Central memory CD8-positive, alpha-beta T cell (primary cell): ENCODE measurements around the gene TMEM63A.
"Not testable (repeated sequence)": the region's sequence is repeated elsewhere in the genome, so short reads cannot be mapped to it uniquely, and the experiment has no call there.

Experiments
- ATAC-seq: fragments of 150-1000 bp; cut with Tn5 transposase; replicated peaks from 2 replicates; pipeline ENCODE4 v1.10.0; 2022; ENCODE audit warnings: mild to moderate bottlenecking, moderate FRiP score, moderate number of reproducible peaks; ENCODE audit not compliant: poor library complexity, severe bottlenecking; ENCODE audit errors: extremely low read depth
- DNase-seq, 2 donors: peaks; one replicate each; pipeline ENCODE4 v3.0.0; 2021; ENCODE audit warnings: low spot score in 2 of 2
- H3K27ac Mint-ChIP-seq: one replicate; pipeline ENCODE4 v1.8.0; 2022; ENCODE audit warnings: low read depth, mild to moderate bottlenecking, moderate library complexity, mixed read lengths
- H3K27me3 Mint-ChIP-seq: one replicate; pipeline ENCODE4 v1.8.0; 2022; ENCODE audit warnings: mixed read lengths
- H3K36me3 Mint-ChIP-seq: one replicate; pipeline ENCODE4 v1.8.0; 2022; ENCODE audit warnings: mild to moderate bottlenecking, moderate library complexity, mixed read lengths; ENCODE audit not compliant: insufficient read depth
- H3K4me1 Mint-ChIP-seq: one replicate; pipeline ENCODE4 v1.8.0; 2022; ENCODE audit warnings: mixed read lengths
- H3K4me3 Mint-ChIP-seq: one replicate; pipeline ENCODE4 v1.8.0; 2022; ENCODE audit warnings: mild to moderate bottlenecking, moderate library complexity, mixed read lengths
- H3K9me3 Mint-ChIP-seq: one replicate; pipeline ENCODE4 v1.8.0; 2022; ENCODE audit warnings: mixed read lengths

Gene TMEM63A

GRCh38 chr1:225887554-225888288 is 5.5 kb upstream of the TMEM63A start:
- DNase-seq, ATAC-seq, H3K36me3 Mint-ChIP-seq, H3K27me3 Mint-ChIP-seq, H3K9me3 Mint-ChIP-seq, H3K4me3 Mint-ChIP-seq: not testable (repeated sequence)
- Mint-ChIP-seq H3K27ac (peak overlapping the region; percentile 68), H3K4me1 (peaks cover 24% of the 10 kb centered on the region)

- H3K27ac Mint-ChIP-seq = peak overlapping the region; percentile 68
- H3K4me3 Mint-ChIP-seq = no peak overlapping the region
Measured at GRCh38 chr1:225887030-225887314, 4.8 kb upstream of the TMEM63A start.

DNA sequence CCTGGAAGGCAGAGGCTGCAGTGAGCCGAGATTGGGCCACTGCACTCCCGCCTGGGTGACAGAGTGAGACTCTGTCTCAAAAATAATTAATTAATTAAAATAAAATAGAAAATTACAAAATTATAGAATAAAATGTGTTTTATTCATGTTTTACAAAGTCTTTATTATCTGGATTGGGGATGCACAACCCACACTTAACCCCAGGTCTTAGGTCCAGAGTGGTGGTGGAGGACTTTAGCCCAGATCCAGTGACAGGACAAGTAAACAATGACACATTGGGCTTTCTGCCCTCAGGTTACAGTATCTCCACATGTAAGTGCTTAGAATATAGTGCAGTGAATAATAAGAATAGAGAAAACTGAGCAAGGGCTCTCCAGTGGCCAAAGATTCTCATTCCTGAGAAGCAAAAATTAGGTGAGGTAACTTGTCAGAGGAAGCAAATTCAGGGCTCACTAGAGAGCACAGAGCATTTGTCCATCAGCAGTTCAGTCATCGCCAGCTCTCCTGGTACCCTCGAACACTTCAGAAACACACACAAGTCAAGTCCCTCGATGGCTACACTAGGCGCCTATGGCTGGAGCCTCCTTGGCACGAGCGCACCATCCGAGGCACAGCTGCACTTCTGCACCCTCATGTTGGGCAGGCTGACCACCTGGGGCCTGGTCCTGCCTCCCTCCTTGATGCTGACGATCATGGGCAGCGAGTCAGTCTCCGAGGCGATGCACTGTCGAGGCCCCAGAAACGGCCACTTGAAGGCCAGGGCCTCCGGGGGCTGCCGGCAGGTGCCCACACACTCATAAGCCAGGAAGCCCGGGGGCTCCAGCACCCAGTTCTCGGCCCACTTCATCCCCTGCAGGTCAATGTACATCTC is 4.2 kb upstream of the TMEM63A start:
- no peak overlapping the region for H3K4me3 Mint-ChIP-seq
- no peaks in the 10 kb centered on the region for H3K27me3 Mint-ChIP-seq
- H3K4me1 Mint-ChIP-seq = peaks cover 18% of the 10 kb centered on the region
- no peaks in the 10 kb centered on the region for H3K9me3 Mint-ChIP-seq
- H3K27ac Mint-ChIP-seq = no peak overlapping the region
- H3K36me3 Mint-ChIP-seq = peaks cover 9% of the 10 kb centered on the region
- DNase-seq (no peak), ATAC-seq (no peak)

More at GRCh38 chr1:225887030-225887314, 4.8 kb upstream of the TMEM63A start:
- H3K9me3 Mint-ChIP-seq = no peaks in the 10 kb centered on the region
- H3K27me3 Mint-ChIP-seq = no peaks in the 10 kb centered on the region
- peaks cover 23% of the 10 kb centered on the region for H3K4me1 Mint-ChIP-seq
- DNase-seq (no peak), ATAC-seq (no peak)
- peaks cover 5% of the 10 kb centered on the region for H3K36me3 Mint-ChIP-seq

DNA sequence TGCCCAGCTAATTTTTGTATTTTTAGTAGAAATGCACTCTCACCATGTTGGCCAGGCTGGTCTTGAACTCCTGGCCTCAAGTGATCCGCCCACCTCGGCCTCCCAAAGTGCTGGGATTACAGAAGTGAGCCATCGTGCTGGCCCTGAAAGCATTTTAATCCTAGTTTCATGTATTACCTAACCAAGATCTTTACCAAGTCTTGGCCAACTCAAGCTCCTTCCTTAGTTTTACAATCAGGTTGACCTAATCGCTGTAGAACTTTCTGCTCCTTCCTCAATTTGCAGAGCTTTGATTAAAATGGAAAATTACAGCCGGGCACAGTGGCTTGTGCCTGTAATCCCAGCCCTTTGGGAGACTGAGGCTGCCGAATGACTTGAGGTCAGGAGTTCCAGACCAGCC is 3.2 kb upstream of the TMEM63A start:
- Mint-ChIP-seq H3K4me1 (peaks cover 17% of the 10 kb centered on the region), H3K36me3 (peaks cover 9% of the 10 kb centered on the region), H3K4me3 (no peak overlapping the region), H3K27ac (no peak overlapping the region), H3K27me3 (no peaks in the 10 kb centered on the region), H3K9me3 (no peaks in the 10 kb centered on the region)
- ATAC-seq (no peak), DNase-seq (no peak)

DNA sequence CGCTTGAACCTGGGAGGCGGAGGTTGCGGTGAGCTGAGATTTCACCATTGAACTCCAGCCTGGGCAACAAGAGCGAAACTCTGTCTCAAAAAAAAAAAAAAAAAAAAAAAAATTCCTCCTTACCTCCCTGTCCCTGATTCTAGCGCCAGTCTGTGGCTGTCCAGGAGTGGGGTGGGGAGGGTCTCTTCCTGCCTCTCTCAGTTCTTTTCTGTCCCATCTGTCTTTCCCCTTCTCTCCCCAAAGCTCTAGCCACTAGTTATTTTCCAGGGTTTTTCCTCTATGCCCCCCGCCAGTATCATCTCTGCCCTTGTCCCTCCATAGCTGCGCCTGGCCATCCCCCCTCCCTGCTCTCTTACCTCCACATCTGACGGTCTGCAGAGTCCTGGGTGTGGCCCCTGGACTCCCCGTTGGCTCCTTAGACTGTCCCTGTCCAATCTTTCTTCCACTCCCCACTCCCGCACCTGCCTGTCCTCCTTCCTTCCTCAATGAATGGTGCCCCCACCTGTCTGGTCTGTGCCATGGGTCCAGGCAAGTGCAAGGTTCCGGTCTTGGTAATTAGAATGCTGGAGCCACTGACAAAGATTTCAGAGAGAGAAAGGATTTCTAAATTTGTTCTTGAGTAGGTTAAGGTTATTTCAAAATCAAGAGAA is 1.6 kb upstream of the TMEM63A start:
- Mint-ChIP-seq H3K27ac (peak overlapping the region; percentile 91), H3K27me3 (no peaks in the 10 kb centered on the region)

GRCh38 chr1:225882694-225883615 is 775 bp upstream of the TMEM63A start:
- Mint-ChIP-seq H3K9me3 (no peaks in the 10 kb centered on the region), H3K4me3 (peak overlapping the region; percentile 93), H3K4me1 (peaks cover 40% of the 10 kb centered on the region), H3K27me3 (no peaks in the 10 kb centered on the region), H3K36me3 (peaks cover 9% of the 10 kb centered on the region), H3K27ac (peak overlapping the region; percentile 91)
- peak; percentile 44 for ATAC-seq
- no peak for DNase-seq

More for the DNA sequence above, 1.6 kb upstream of the TMEM63A start:
- H3K4me1 Mint-ChIP-seq = peaks cover 33% of the 10 kb centered on the region
- ATAC-seq (no peak), DNase-seq (no peak)
- H3K4me3 Mint-ChIP-seq = peak overlapping the region; percentile 93
- peaks cover 9% of the 10 kb centered on the region for H3K36me3 Mint-ChIP-seq
- no peaks in the 10 kb centered on the region for H3K9me3 Mint-ChIP-seq

DNA sequence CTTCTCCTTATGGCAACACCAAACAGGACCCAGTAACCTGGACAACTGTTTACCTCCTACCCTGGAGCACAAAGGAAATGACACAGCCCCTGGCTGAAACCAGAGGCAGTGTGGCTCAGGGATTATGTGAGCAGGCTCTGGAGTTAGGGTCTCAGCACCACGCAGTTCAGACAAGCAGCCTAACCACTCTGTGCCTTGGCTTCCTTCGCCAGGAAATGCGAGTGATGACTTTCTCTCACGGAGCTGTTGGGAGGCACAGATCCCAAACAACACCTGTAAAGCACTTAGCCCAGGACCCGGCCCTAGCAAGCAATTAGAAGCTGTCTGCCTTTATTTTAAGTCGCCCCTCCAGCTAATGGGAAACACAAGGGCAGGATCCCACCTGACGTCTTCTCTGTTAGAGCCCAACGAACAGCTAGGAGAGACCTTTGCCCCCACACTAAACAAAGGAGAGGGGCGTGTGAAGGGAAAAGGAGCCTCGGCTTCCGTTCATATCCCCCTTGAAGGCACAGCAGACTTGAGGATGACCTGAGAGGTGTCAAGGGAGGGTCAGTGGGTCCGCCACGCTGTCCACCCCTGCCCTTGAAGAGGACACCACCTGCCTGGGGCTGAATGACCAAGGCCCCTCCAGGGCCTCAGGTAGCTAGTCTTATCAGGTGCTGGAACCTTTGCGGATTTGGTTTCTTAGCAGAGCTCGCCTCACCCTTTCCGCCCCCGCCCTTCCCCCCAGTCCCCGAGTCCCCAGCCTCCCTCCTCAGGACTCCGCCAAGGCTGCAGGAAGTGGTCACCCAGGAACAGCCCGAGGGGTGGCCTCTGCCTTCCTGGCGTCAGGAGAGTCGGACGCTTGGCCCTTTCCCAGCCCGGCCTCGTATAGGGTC is 860 bp downstream of the TMEM63A start:
- peaks cover 52% of the 10 kb centered on the region for H3K4me1 Mint-ChIP-seq
- peak overlapping the region; percentile 91 for H3K27ac Mint-ChIP-seq
- H3K4me3 Mint-ChIP-seq = peak overlapping the region; percentile 93
- ATAC-seq (peak; percentile 41), DNase-seq (no peak)
- no peaks in the 10 kb centered on the region for H3K9me3 Mint-ChIP-seq
- H3K27me3 Mint-ChIP-seq = no peaks in the 10 kb centered on the region
- H3K36me3 Mint-ChIP-seq = peaks cover 23% of the 10 kb centered on the region

DNA sequence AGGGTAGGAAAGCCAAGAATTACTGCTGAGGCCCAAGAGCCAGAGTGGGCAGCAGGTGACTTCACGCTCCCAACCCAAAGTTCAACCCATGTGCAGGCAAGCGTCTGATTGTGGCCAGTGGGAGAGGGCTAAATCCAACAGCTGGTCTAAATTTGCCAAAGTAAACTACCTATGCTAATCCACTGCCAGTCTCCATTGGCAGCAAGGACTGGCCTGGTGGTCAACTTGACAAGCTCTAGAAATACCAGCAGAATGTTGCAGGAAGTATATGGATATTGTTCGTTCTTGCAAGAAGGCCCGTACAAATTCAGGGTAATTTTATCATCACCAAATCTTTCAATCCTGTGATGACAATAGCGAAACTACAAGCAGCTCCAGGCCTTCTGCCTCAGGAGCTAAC is 1.5 kb downstream of the TMEM63A start:
- Mint-ChIP-seq H3K27ac (peak overlapping the region; percentile 91), H3K4me1 (peaks cover 58% of the 10 kb centered on the region), H3K4me3 (peak overlapping the region; percentile 93), H3K36me3 (peaks cover 28% of the 10 kb centered on the region), H3K9me3 (no peaks in the 10 kb centered on the region), H3K27me3 (no peaks in the 10 kb centered on the region)
- ATAC-seq = no peak
- DNase-seq = no peak

DNA sequence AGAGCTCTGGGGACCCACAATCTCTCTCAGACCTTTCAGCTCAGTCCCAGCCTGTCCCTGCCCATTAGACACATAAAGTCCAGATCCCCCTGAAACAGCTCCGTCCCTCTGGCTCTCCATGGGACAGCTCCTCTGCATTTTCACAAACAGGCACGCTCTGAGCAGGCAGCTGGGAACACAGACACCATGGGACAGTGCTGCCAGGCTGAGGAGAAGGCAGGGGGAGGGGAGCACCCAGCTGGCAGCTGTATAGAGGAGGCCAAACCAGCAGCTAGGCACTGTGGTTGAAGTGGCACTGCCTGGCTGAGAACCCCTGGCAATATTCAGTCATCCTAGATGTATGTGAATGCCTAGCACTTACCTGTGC is 2.0 kb downstream of the TMEM63A start:
- DNase-seq (no peak), ATAC-seq (no peak)
- H3K4me3 Mint-ChIP-seq = peak overlapping the region; percentile 93

DNA sequence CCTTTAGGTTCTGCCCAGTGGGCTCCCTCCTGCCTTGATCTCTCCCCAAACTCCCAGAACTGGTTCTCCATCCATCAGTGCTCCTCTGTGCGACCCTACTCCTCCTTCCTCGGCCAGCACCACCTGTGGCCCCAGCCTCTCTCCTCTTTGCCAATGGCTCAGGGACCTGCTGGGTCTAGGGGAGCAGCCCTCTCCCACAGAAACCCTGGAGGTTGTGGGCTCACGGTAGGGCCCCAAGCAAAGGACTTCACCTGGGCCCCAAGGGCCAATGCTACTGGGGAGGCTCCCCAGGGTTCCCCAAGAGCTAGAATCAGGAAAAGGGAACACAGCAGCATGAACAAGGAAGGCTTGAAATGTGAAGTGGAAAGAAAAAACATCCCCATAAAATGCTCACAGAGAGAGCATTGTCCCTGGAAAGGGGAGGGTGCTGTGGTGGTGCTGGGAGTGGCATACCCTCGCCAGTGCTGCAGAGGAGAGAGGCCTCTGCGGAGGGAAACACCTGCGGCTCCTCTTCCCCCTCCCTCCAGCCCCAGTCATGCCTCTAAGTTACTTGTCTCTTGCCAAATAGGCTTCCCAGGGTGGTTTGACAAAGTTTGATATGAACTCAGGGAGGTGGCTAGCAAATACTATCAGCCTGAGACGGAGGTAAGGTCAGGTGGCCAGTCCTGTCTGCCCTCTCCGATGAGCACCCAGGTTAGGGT is 2.5 kb downstream of the TMEM63A start:
- H3K9me3 Mint-ChIP-seq = no peaks in the 10 kb centered on the region
- no peaks in the 10 kb centered on the region for H3K27me3 Mint-ChIP-seq
- peaks cover 33% of the 10 kb centered on the region for H3K36me3 Mint-ChIP-seq
- ATAC-seq (no peak), DNase-seq (no peak)
- peaks cover 60% of the 10 kb centered on the region for H3K4me1 Mint-ChIP-seq
- H3K4me3 Mint-ChIP-seq = peak overlapping the region; percentile 93
- peak overlapping the region; percentile 91 for H3K27ac Mint-ChIP-seq

More for the DNA sequence above, 2.0 kb downstream of the TMEM63A start:
- Mint-ChIP-seq H3K27ac (peak overlapping the region; percentile 91), H3K9me3 (no peaks in the 10 kb centered on the region), H3K36me3 (peaks cover 32% of the 10 kb centered on the region), H3K27me3 (no peaks in the 10 kb centered on the region), H3K4me1 (peaks cover 60% of the 10 kb centered on the region)

GRCh38 chr1:225878282-225878681 is 3.9 kb downstream of the TMEM63A start:
- peaks cover 57% of the 10 kb centered on the region for H3K4me1 Mint-ChIP-seq
- peak overlapping the region; percentile 93 for H3K4me3 Mint-ChIP-seq
- H3K27ac Mint-ChIP-seq = peak overlapping the region; percentile 91
- H3K9me3 Mint-ChIP-seq = no peaks in the 10 kb centered on the region
- H3K36me3 Mint-ChIP-seq = peaks cover 37% of the 10 kb centered on the region
- H3K27me3 Mint-ChIP-seq = no peaks in the 10 kb centered on the region
- DNase-seq = no peak
- ATAC-seq = no peak
